Urothelium cell line (cell line): ENCODE results near the gene MAF.

Experiments
- DNase-seq: peaks from one replicate; pipeline ENCODE4 v3.0.0; 2011; ENCODE audit warnings: low spot score, mixed read lengths
- FAIRE-seq: peaks from 2 replicates; lab custom pipeline; 2011; peaks lifted over from hg19 to GRCh38; lab: Jason Lieb, UNC

MAF gene

GRCh38 chr16:79592186-79592585 lies 8.4 kb downstream of the MAF start:
- FAIRE-seq (no peak), DNase-seq (no peak)

- DNase-seq (no peak), FAIRE-seq (no peak)
Measured at GRCh38 chr16:79589601-79590102, 10.9 kb downstream of the MAF start.

GRCh38 chr16:79587897-79588296 lies 12.6 kb downstream of the MAF start:
- FAIRE-seq (no peak), DNase-seq (no peak)

- FAIRE-seq: no peak
Measured at GRCh38 chr16:79587296-79587695, 13.2 kb downstream of the MAF start.

GRCh38 chr16:79582789-79583188 lies 17.7 kb downstream of the MAF start:
- FAIRE-seq: no peak
- no peak for DNase-seq

More at GRCh38 chr16:79587296-79587695, 13.2 kb downstream of the MAF start:
- no peak for DNase-seq

GRCh38 chr16:79580453-79581191 lies 19.9 kb downstream of the MAF start:
- DNase-seq: no peak
- FAIRE-seq: no peak

- FAIRE-seq: no peak
- no peak for DNase-seq
Measured at GRCh38 chr16:79576602-79577001, 23.9 kb downstream of the MAF start.

GRCh38 chr16:79573884-79574283 lies 26.7 kb downstream of the MAF start:
- FAIRE-seq (no peak), DNase-seq (no peak)

- FAIRE-seq: no peak
Measured at GRCh38 chr16:79573071-79573470, 27.5 kb downstream of the MAF start.

GRCh38 chr16:79571903-79572535 lies 28.5 kb downstream of the MAF start:
- FAIRE-seq (no peak), DNase-seq (no peak)

More at GRCh38 chr16:79573071-79573470, 27.5 kb downstream of the MAF start:
- DNase-seq: no peak

- FAIRE-seq: no peak
- DNase-seq: no peak
Measured at GRCh38 chr16:79571065-79571902, 29.3 kb downstream of the MAF start.

GRCh38 chr16:79564671-79565107 lies 35.8 kb downstream of the MAF start:
- FAIRE-seq (no peak), DNase-seq (no peak)

GRCh38 chr16:79563921-79564320 lies 36.6 kb downstream of the MAF start:
- no peak for FAIRE-seq
- no peak for DNase-seq

GRCh38 chr16:79562166-79562823 lies 38.2 kb downstream of the MAF start:
- no peak for FAIRE-seq
- DNase-seq: no peak

GRCh38 chr16:79561729-79562128 lies 38.8 kb downstream of the MAF start:
- DNase-seq (no peak), FAIRE-seq (no peak)

- FAIRE-seq (no peak), DNase-seq (no peak)
Measured at GRCh38 chr16:79560923-79561322, 39.6 kb downstream of the MAF start.

- no peak for FAIRE-seq
- no peak for DNase-seq
Measured at GRCh38 chr16:79560318-79560717, 40.2 kb downstream of the MAF start.

GRCh38 chr16:79559532-79559931 lies 41.0 kb downstream of the MAF start:
- DNase-seq (no peak), FAIRE-seq (no peak)

- DNase-seq (no peak), FAIRE-seq (no peak)
Measured at GRCh38 chr16:79557421-79557820, 43.1 kb downstream of the MAF start.

- FAIRE-seq (no peak), DNase-seq (no peak)
Measured at GRCh38 chr16:79554912-79555311, 45.6 kb downstream of the MAF start.

GRCh38 chr16:79550373-79550772 lies 50.2 kb downstream of the MAF start:
- DNase-seq (no peak), FAIRE-seq (no peak)
